BJ (cell line): ENCODE measurements around the gene CRTC1. TPM values are rescaled to one million over a fixed set of nuclear protein-coding genes. Genes with fewer than 3 reads are reported as not detected.

Experiments
- CTCF ChIA-PET: fragments of 350-600 bp; formaldehyde crosslinking; extraction: SDS; loops from one replicate; lab custom pipeline; 2021; ENCODE audit warnings: antibody characterized with exemption, inconsistent platforms; lab: Yijun Ruan, JAX
- POLR2A ChIA-PET: fragments of 300-600 bp; sonication (Branson Sonifier 250); formaldehyde crosslinking; extraction: SDS; loops from one replicate; lab custom pipeline; 2021; ENCODE audit warnings: antibody characterized with exemption; lab: Charles Lee
- DNase-seq: peaks from one replicate; pipeline ENCODE4 v3.0.0-alpha.2; 2011; ENCODE audit warnings: low read depth
- H3K27me3 ChIP-seq: 2 replicates; pipeline ENCODE4 v1.6.0; 2011; ENCODE audit warnings: low read length; ENCODE audit not compliant: control insufficient read depth, insufficient read depth
- H3K36me3 ChIP-seq: 2 replicates; pipeline ENCODE4 v1.5.1; 2011; ENCODE audit warnings: low read length; ENCODE audit not compliant: control insufficient read depth, insufficient read depth
- H3K4me3 ChIP-seq: 2 replicates; pipeline ENCODE4 v1.5.1; 2011; ENCODE audit warnings: low read depth, mild to moderate bottlenecking, control low read depth, low read length
- CTCF ChIP-seq: IDR thresholded peaks from 2 replicates; pipeline ENCODE4 v1.5.1; 2011; ENCODE audit warnings: low read depth, mild to moderate bottlenecking, control low read depth, inconsistent platforms, low read length, moderate library complexity; ENCODE audit not compliant: insufficient read depth
- polyA plus RNA-seq: library from polyadenylated mRNA; depleted of rRNA; stranded (reverse); fragments of >200 nt; gene quantifications from 2 replicates; pipeline ENCODE4 v1.2.3, GENCODE V29; 2011

The CRTC1 gene
- polyA plus RNA-seq, 1 experiment, result 1.5 TPM

- Histone ChIP-seq H3K27me3 (no peaks in the 10 kb centered on the region), H3K4me3 (no peak overlapping the region), H3K36me3 (no peaks in the 10 kb centered on the region; the same call in 1 of the 2 replicates)
- POLR2A ChIA-PET, result no interaction called here
- DNase-seq, result no peak
- TF ChIP-seq CTCF, result no peak
- CTCF ChIA-PET, result interaction anchor here (1.7 kb wide), 1 partner anchor 117 kb away, joined by 4 read pairs; no protein-coding TSS in a partner anchor
Observed at GRCh38 chr19:18710996-18711751, 27.7 kb downstream of the CRTC1 start.

- H3K27me3 ChIP-seq, result no peaks in the 10 kb centered on the region
- no peak for DNase-seq
- ChIA-PET POLR2A (no interaction called here), CTCF (no interaction called here)
- TF ChIP-seq CTCF, result no peak
- H3K36me3 ChIP-seq, result no peaks in the 10 kb centered on the region; the same call in 1 of the 2 replicates
- H3K4me3 ChIP-seq, result no peak overlapping the region
Observed at GRCh38 chr19:18711893-18712292, 28.4 kb downstream of the CRTC1 start.

- Histone ChIP-seq H3K4me3 (no peak overlapping the region), H3K27me3 (no peaks in the 10 kb centered on the region), H3K36me3 (no peaks in the 10 kb centered on the region; the same call in 1 of the 2 replicates)
- CTCF ChIA-PET, result interaction anchor here (1.5 kb wide), 1 partner anchor 20 kb away, joined by 6 read pairs; no protein-coding TSS in a partner anchor
- no peak for DNase-seq
- TF ChIP-seq CTCF, result no peak
- POLR2A ChIA-PET, result no interaction called here
Observed at GRCh38 chr19:18712981-18713380, 29.5 kb downstream of the CRTC1 start.

- POLR2A ChIA-PET, result no interaction called here
- H3K4me3 ChIP-seq, result no peak overlapping the region
- DNase-seq, result no peak
- no peak for TF ChIP-seq CTCF
- no peaks in the 10 kb centered on the region for H3K27me3 ChIP-seq
- CTCF ChIA-PET, result interaction anchor here (1.5 kb wide), 1 partner anchor 20 kb away, joined by 6 read pairs; no protein-coding TSS in a partner anchor
- no peaks in the 10 kb centered on the region; the same call in 1 of the 2 replicates for H3K36me3 ChIP-seq
Observed at GRCh38 chr19:18713550-18714117, 30.2 kb downstream of the CRTC1 start.

- ChIA-PET POLR2A (no interaction called here), CTCF (no interaction called here)
Observed at GRCh38 chr19:18715416-18715815, 31.9 kb downstream of the CRTC1 start.

More at GRCh38 chr19:18715416-18715815, 31.9 kb downstream of the CRTC1 start:
- TF ChIP-seq CTCF, result no peak
- Histone ChIP-seq H3K4me3 (no peak overlapping the region), H3K27me3 (no peaks in the 10 kb centered on the region), H3K36me3 (no peaks in the 10 kb centered on the region; the same call in 1 of the 2 replicates)
- no peak for DNase-seq
